CD4-positive, alpha-beta memory T cell (primary cell): ENCODE data around the gene PLA2G15. TPM values are rescaled to one million over a fixed set of nuclear protein-coding genes. Genes with fewer than 3 reads are reported as not detected.

Source experiments
- CTCF ChIA-PET: fragments of 350-600 bp; sonication (Branson Sonifier 250); formaldehyde crosslinking; loops from one replicate; lab custom pipeline; 2021; ENCODE audit warnings: inconsistent platforms; ENCODE audit not compliant: partially characterized antibody; lab: Charles Lee
- POLR2A ChIA-PET: fragments of 350-600 bp; sonication (Branson Sonifier 250); formaldehyde crosslinking; loops from one replicate; lab custom pipeline; 2021; ENCODE audit not compliant: partially characterized antibody; lab: Charles Lee
- DNase-seq, 5 donors: peaks; one replicate each; pipeline versions ENCODE4 v3.0.0 to v3.0.0-alpha.2; 2020 to 2022; ENCODE audit warnings: mixed read lengths in 1 of 5
- H3K27ac ChIP-seq: one replicate; pipeline ENCODE4 v1.7.0; 2013; ENCODE audit warnings: low read depth, low read length
- H3K27me3 ChIP-seq: 2 replicates; pipeline ENCODE4 v1.7.0; 2013; ENCODE audit warnings: mild to moderate bottlenecking, low read length, moderate library complexity; ENCODE audit not compliant: insufficient read depth
- H3K36me3 ChIP-seq: 2 replicates; pipeline ENCODE4 v1.7.0; 2013; ENCODE audit warnings: mild to moderate bottlenecking, low read length, moderate library complexity; ENCODE audit not compliant: insufficient read depth
- H3K4me1 ChIP-seq: 2 replicates; pipeline ENCODE4 v1.7.0; 2013; ENCODE audit warnings: mild to moderate bottlenecking, low read length, moderate library complexity; ENCODE audit not compliant: insufficient read depth
- H3K4me3 ChIP-seq, 2 donors: one replicate each; pipeline ENCODE4 v1.7.0; 2013; ENCODE audit warnings: low read length in 2 of 2, mild to moderate bottlenecking in 1 of 2
- H3K9me3 ChIP-seq, 2 donors: one replicate each; pipeline ENCODE4 v1.7.0; 2013; ENCODE audit warnings: low read length in 2 of 2, control low read depth in 1 of 2; ENCODE audit not compliant: control insufficient read depth in 1 of 2
- H3K27ac Mint-ChIP-seq, 7 donors: one replicate each; pipeline ENCODE4 v1.8.0; 2020 to 2021; ENCODE audit warnings: mixed read lengths in 7 of 7, mild to moderate bottlenecking in 6 of 7, inconsistent platforms in 3 of 7, moderate library complexity in 3 of 7
- H3K27me3 Mint-ChIP-seq, 2 donors: one replicate each; pipeline ENCODE4 v1.8.0; 2020 to 2021; ENCODE audit warnings: mixed read lengths in 2 of 2
- H3K36me3 Mint-ChIP-seq, 2 donors: one replicate each; pipeline ENCODE4 v1.8.0; 2020 to 2021; ENCODE audit warnings: mixed read lengths in 2 of 2, inconsistent platforms in 1 of 2, mild to moderate bottlenecking in 1 of 2
- H3K4me1 Mint-ChIP-seq, 4 donors: one replicate each; pipeline ENCODE4 v1.8.0; 2020 to 2021; ENCODE audit warnings: mixed read lengths in 4 of 4, mild to moderate bottlenecking in 1 of 4
- H3K4me3 Mint-ChIP-seq, 8 donors: one replicate each; pipeline ENCODE4 v1.8.0; 2020 to 2021; ENCODE audit warnings: mixed read lengths in 8 of 8, mild to moderate bottlenecking in 7 of 8, moderate library complexity in 6 of 8, inconsistent platforms in 3 of 8
- H3K9me3 Mint-ChIP-seq, 8 donors: one replicate each; pipeline ENCODE4 v1.8.0; 2020 to 2021; ENCODE audit warnings: mixed read lengths in 8 of 8, mild to moderate bottlenecking in 5 of 8, inconsistent platforms in 3 of 8, moderate library complexity in 1 of 8
- intact Hi-C: fragments of 100-400 bp; cut with micrococcal nuclease; formaldehyde crosslinking; loops from one replicate; pipeline ENCODE4 v1.15.1; 2023
- polyA plus RNA-seq, 2 donors: library from polyadenylated mRNA; unstranded; fragments of 300-500 nt; fragmentation: Illumina TruSeq; gene quantifications; one replicate each; pipeline ENCODE4 v1.2.3, GENCODE V29; 2021
- total RNA-seq, 2 experiments: library from RNA; stranded (reverse); gene quantifications; one replicate each; pipeline ENCODE4 v1.2.3, GENCODE V29; 2021

PLA2G15 gene
- total and polyA plus RNA-seq, 4 experiments from 2014 or later = 6.6 to 13.3 (median 11.4) TPM

GRCh38 chr16:68231384-68232136 lies 13.6 kb upstream of the PLA2G15 start:
- H3K27ac Mint-ChIP-seq = peak overlapping the region in 2 of 7 donors; percentile 73 to 79
- H3K9me3 Mint-ChIP-seq = peaks cover 0 to 4% (median 0%) of the 10 kb centered on the region in 8 donors
- no peak for DNase-seq
- Histone ChIP-seq H3K9me3 (no peaks in the 10 kb centered on the region), H3K36me3 (peaks cover 14% of the 10 kb centered on the region), H3K4me3 (no peak overlapping the region), H3K4me1 (peaks cover 20% of the 10 kb centered on the region), H3K27ac (no peak overlapping the region), H3K27me3 (no peaks in the 10 kb centered on the region)
- POLR2A ChIA-PET = interaction anchor here (0.6 kb wide), 1 partner anchor 13 kb away, joined by 3 read pairs; the partner anchor contains the start of gene PLA2G15
- H3K4me3 Mint-ChIP-seq = peak overlapping the region in 1 of 8 donors; percentile 24
- peaks cover 17 to 47% (median 35%) of the 10 kb centered on the region in 4 donors for H3K4me1 Mint-ChIP-seq
- CTCF ChIA-PET = interaction anchor here (0.6 to 0.8 kb wide), 2 partner anchors 55 to 97 kb away, joined by 3 read pairs; no protein-coding TSS in a partner anchor
- H3K36me3 Mint-ChIP-seq = peaks cover 0 to 23% of the 10 kb centered on the region in 2 donors
- no peaks in the 10 kb centered on the region for H3K27me3 Mint-ChIP-seq
- intact Hi-C loops = no loop called here

- Mint-ChIP-seq H3K9me3 (peaks cover 0 to 5% (median 0%) of the 10 kb centered on the region in 8 donors), H3K4me3 (no peak overlapping the region), H3K27me3 (no peaks in the 10 kb centered on the region), H3K36me3 (peaks cover 0 to 17% of the 10 kb centered on the region in 2 donors), H3K27ac (peak overlapping the region in 1 of 7 donors; percentile 37), H3K4me1 (peaks cover 15 to 47% (median 33%) of the 10 kb centered on the region in 4 donors)
- Histone ChIP-seq H3K4me3 (no peak overlapping the region), H3K27ac (no peak overlapping the region), H3K27me3 (no peaks in the 10 kb centered on the region), H3K4me1 (peaks cover 22% of the 10 kb centered on the region), H3K36me3 (peaks cover 14% of the 10 kb centered on the region), H3K9me3 (no peaks in the 10 kb centered on the region)
- ChIA-PET CTCF (no interaction called here), POLR2A (no interaction called here)
- intact Hi-C loops = no loop called here
- no peak for DNase-seq
Measured at GRCh38 chr16:68232335-68232734, 12.8 kb upstream of the PLA2G15 start.

- peak overlapping the region in 6 of 7 donors; percentile 1 to 31 (median 9) for H3K27ac Mint-ChIP-seq
- POLR2A ChIA-PET = no interaction called here
- no peaks in the 10 kb centered on the region for H3K27me3 ChIP-seq
- no peak overlapping the region for H3K27ac ChIP-seq
- peaks cover 0 to 14% of the 10 kb centered on the region in 2 donors for H3K36me3 Mint-ChIP-seq
- no peaks in the 10 kb centered on the region for H3K9me3 ChIP-seq
- peaks cover 15% of the 10 kb centered on the region for H3K4me1 ChIP-seq
- peak overlapping the region in 1 of 8 donors; percentile 9 for H3K4me3 Mint-ChIP-seq
- peaks cover 13 to 46% (median 30%) of the 10 kb centered on the region in 4 donors for H3K4me1 Mint-ChIP-seq
- CTCF ChIA-PET = interaction anchor here (0.7 kb wide), 1 partner anchor 567 kb away, joined by 3 read pairs; the partner anchor contains the start of genes C16orf86 and ENKD1
- peaks cover 0 to 7% (median 0%) of the 10 kb centered on the region in 8 donors for H3K9me3 Mint-ChIP-seq
- peak in 1 of 5 donors; percentile 52 for DNase-seq
- peaks cover 11% of the 10 kb centered on the region for H3K36me3 ChIP-seq
- H3K4me3 ChIP-seq = no peak overlapping the region
- intact Hi-C loops = no loop called here
- no peaks in the 10 kb centered on the region for H3K27me3 Mint-ChIP-seq
Measured at GRCh38 chr16:68233085-68233834, 11.9 kb upstream of the PLA2G15 start.

DNA sequence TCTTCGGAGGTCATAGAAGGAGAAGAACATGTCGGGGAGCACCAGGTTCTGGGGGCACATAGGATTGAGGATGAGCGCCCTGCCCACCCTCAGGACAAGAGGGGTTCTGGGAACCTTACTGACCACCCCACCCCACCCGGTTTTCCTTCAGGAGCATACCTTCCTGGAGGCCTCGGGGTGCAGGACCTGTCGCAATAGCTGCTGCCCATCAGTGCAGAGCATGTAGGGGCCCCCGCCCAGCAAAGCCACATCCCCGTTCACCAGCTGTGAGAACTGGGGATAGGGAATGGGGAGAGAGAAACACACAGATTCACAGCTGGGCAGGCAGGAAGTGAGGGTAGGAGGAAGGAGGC lies 11.4 kb upstream of the PLA2G15 start:
- H3K4me3 Mint-ChIP-seq = no peak overlapping the region
- H3K27me3 Mint-ChIP-seq = no peaks in the 10 kb centered on the region
- CTCF ChIA-PET = interaction anchor here (0.7 kb wide), 1 partner anchor 567 kb away, joined by 3 read pairs; the partner anchor contains the start of genes C16orf86 and ENKD1

GRCh38 chr16:68234188-68235107 lies 10.7 kb upstream of the PLA2G15 start:
- no peak overlapping the region for H3K27ac ChIP-seq
- POLR2A ChIA-PET = interaction anchor here (0.6 to 4.3 kb wide), 2 partner anchors 11 to 300 kb away, joined by 3 to 23 read pairs; partner anchors contain the start of gene PLA2G15
- Mint-ChIP-seq H3K9me3 (peaks cover 0 to 7% (median 0%) of the 10 kb centered on the region in 8 donors), H3K4me1 (peaks cover 15 to 49% (median 30%) of the 10 kb centered on the region in 4 donors), H3K27ac (peak overlapping the region; percentile 13 to 89 (median 80)), H3K36me3 (peaks cover 0 to 8% of the 10 kb centered on the region in 2 donors), H3K27me3 (no peaks in the 10 kb centered on the region), H3K4me3 (peak overlapping the region; percentile 15 to 76 (median 48))
- CTCF ChIA-PET = no interaction called here
- H3K4me3 ChIP-seq = no peak overlapping the region
- H3K27me3 ChIP-seq = no peaks in the 10 kb centered on the region
- intact Hi-C loops = no loop called here
- H3K36me3 ChIP-seq = peaks cover 6% of the 10 kb centered on the region
- peaks cover 23% of the 10 kb centered on the region for H3K4me1 ChIP-seq
- peak in 1 of 5 donors; percentile 21 for DNase-seq
- H3K9me3 ChIP-seq = no peaks in the 10 kb centered on the region

More for the DNA sequence above, 11.4 kb upstream of the PLA2G15 start:
- POLR2A ChIA-PET = interaction anchor here (4.3 kb wide), 1 partner anchor 12 kb away, joined by 23 read pairs; the partner anchor contains the start of gene PLA2G15
- H3K27me3 ChIP-seq = no peaks in the 10 kb centered on the region
- H3K27ac ChIP-seq = no peak overlapping the region
- Mint-ChIP-seq H3K36me3 (peaks cover 0 to 12% of the 10 kb centered on the region in 2 donors), H3K4me1 (peaks cover 16 to 48% (median 32%) of the 10 kb centered on the region in 4 donors), H3K9me3 (peaks cover 0 to 7% (median 0%) of the 10 kb centered on the region in 8 donors), H3K27ac (peak overlapping the region in 6 of 7 donors; percentile 1 to 34 (median 9))
- no peak for DNase-seq
- no peak overlapping the region for H3K4me3 ChIP-seq
- H3K9me3 ChIP-seq = no peaks in the 10 kb centered on the region
- H3K36me3 ChIP-seq = peaks cover 11% of the 10 kb centered on the region
- intact Hi-C loops = no loop called here
- H3K4me1 ChIP-seq = peaks cover 21% of the 10 kb centered on the region
